ENCODE results near the gene LAYN. TPM values are rescaled to one million over a fixed set of nuclear protein-coding genes. Genes with fewer than 3 reads are reported as not detected.

LAYN gene
- total RNA-seq, 1 experiment from 2014 or later: 3.7 TPM

DNA sequence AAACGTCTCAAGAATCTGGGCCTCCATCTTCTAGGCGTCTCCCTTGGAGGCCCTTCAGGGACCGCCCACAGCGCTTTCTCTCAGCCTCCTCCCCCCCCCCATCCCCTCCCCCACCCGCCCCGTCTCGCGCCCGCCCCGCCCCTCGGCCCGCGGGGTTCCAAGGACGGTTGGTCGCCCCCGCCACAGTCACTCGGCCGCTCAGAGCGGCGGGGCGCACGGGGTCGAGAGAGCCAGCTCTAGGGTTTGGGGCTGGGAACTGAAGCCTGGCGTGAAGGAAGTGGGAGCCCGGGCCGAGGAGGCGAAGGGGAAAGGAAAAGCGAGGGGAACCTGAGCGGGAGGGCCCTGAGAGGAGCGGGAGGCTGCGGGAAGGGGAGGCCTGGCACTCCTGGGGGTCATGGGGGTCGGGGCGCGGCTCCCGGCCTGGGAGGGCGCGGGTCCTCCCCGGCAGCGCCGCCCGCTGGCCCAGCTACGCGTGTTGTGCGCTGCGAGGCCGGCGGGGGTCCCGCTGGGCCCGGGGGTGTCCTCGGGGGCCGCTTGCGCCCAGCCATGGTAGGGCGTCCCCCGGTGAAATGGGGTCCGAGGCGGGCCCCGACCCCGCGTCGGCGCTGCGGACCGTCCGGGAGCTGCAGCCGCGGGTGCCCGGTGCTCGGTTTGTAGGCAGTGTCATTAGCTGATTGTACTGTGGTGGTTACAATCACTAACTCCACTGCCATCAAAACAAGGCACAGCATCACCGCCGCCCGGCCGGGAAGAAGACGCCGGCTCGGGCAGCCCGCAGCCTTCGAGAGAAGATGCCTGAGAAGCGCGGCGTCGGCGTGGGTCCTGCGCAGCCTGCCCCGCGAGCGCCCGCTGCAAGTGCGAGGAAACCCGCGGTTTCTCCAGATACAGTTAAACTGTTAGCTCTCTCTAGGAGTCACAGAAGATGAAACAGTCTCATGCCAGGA, 28.0 kb upstream of the LAYN start, which contains the start of gene BTG4:
Gene BTG4 (minus strand): TSS at position 91 of the 944 bp plus-strand sequence. CDS start 13,610 bp downstream, outside the sequence.
- H3K27me3 Mint-ChIP-seq (ENCODE audit: low read depth): peaks cover 49% of the 10 kb centered on the region

DNA sequence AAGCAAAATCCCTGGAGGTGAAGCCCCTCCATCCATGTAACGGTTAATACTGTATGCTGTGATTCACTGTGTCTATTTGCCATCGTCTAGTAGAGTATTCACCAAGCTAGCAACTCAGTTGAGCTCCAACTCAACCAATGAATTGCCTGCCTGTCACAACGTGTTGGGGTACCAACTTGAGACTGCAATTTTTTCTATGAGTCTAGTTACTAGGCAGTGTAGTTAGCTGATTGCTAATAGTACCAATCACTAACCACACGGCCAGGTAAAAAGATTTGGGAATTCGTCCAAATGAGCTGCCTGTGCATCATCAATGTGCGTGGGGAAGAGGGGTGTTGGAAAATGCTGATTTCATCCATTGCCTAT, 27.3 kb upstream of the LAYN start:
- Mint-ChIP-seq H3K27me3 (ENCODE audit: low read depth) (peaks cover 46% of the 10 kb centered on the region), H3K4me3 (peak overlapping the region; percentile 61), H3K4me1 (peaks cover 21% of the 10 kb centered on the region), H3K36me3 (no peaks in the 10 kb centered on the region), H3K9me3 (no peaks in the 10 kb centered on the region), H3K27ac (no peak overlapping the region)
- TF ChIP-seq, protein P1, sequence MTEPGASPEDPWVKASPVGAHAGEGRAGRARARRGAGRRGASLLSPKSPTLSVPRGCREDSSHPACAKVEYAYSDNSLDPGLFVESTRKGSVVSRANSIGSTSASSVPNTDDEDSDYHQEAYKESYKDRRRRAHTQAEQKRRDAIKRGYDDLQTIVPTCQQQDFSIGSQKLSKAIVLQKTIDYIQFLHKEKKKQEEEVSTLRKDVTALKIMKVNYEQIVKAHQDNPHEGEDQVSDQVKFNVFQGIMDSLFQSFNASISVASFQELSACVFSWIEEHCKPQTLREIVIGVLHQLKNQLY (CRISPR knock-in tag; IDR thresholded peaks at IDR 0.05): no peak
- no peak for TF ChIP-seq MAX (CRISPR knock-in tag; IDR thresholded peaks at IDR 0.05)
- no peak for TF ChIP-seq HMGXB4 (CRISPR knock-in tag; IDR thresholded peaks at IDR 0.05)
- TF ChIP-seq, protein P2, sequence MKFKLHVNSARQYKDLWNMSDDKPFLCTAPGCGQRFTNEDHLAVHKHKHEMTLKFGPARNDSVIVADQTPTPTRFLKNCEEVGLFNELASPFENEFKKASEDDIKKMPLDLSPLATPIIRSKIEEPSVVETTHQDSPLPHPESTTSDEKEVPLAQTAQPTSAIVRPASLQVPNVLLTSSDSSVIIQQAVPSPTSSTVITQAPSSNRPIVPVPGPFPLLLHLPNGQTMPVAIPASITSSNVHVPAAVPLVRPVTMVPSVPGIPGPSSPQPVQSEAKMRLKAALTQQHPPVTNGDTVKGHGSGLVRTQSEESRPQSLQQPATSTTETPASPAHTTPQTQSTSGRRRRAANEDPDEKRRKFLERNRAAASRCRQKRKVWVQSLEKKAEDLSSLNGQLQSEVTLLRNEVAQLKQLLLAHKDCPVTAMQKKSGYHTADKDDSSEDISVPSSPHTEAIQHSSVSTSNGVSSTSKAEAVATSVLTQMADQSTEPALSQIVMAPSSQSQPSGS (CRISPR knock-in tag; IDR thresholded peaks at IDR 0.05; ENCODE audit: borderline replicate concordance, low read depth): no peak
- TF ChIP-seq NFE2L1 (CRISPR knock-in tag; IDR thresholded peaks at IDR 0.05): no peak
- DNase-seq (ENCODE audit: low spot score) (no peak), ATAC-seq (peak; percentile 14)
- CTCF ChIA-PET: interaction anchor here (0.7 to 2.9 kb wide), 7 partner anchors 13 to 310 kb away, joined by 3 to 19 read pairs (median 3); no protein-coding TSS in a partner anchor
- POLR2A ChIA-PET: interaction anchor here (0.7 to 1.6 kb wide), 4 partner anchors 26 to 89 kb away, joined by 3 to 4 read pairs (median 3); partner anchors contain the start of gene LAYN

More for the DNA sequence above, 28.0 kb upstream of the LAYN start, which contains the start of gene BTG4:
- ChIA-PET CTCF (interaction anchor here (0.7 to 2.9 kb wide), 7 partner anchors 12 to 360 kb away, joined by 3 to 19 read pairs (median 4); no protein-coding TSS in a partner anchor), POLR2A (interaction anchor here (0.6 to 1.6 kb wide), 5 partner anchors 27 to 1386 kb away, joined by 3 to 6 read pairs (median 3); partner anchors contain the start of gene LAYN)
- ATAC-seq (peak; percentile 65), DNase-seq (ENCODE audit: low spot score) (peak; percentile 58)
- Mint-ChIP-seq H3K4me1 (peaks cover 21% of the 10 kb centered on the region), H3K27ac (no peak within 1 kb of the TSS), H3K9me3 (no peaks in the 10 kb centered on the region), H3K36me3 (no peaks in the 10 kb centered on the region), H3K4me3 (peak within 1 kb of the TSS; percentile 83)
- TF ChIP-seq FOXP1 (CRISPR knock-in tag; IDR thresholded peaks at IDR 0.05; ENCODE audit: borderline replicate concordance) (peak; percentile 54; the same call in 1 of the 2 replicates), CREM (CRISPR knock-in tag; IDR thresholded peaks at IDR 0.05) (no peak), CBFB (CRISPR knock-in tag; IDR thresholded peaks at IDR 0.05; ENCODE audit: low read depth) (no peak), ZNF423 (CRISPR knock-in tag; IDR thresholded peaks at IDR 0.05) (no peak), SMAD3 (CRISPR knock-in tag; IDR thresholded peaks at IDR 0.05; ENCODE audit: borderline replicate concordance) (peak; percentile 22; the same call in 1 of the 2 replicates)

- Mint-ChIP-seq H3K27ac (no peak within 1 kb of the TSS), H3K9me3 (no peaks in the 10 kb centered on the region), H3K27me3 (ENCODE audit: low read depth) (peaks cover 46% of the 10 kb centered on the region), H3K4me3 (peak within 1 kb of the TSS; percentile 68), H3K4me1 (peaks cover 21% of the 10 kb centered on the region), H3K36me3 (no peaks in the 10 kb centered on the region)
- DNase-seq (ENCODE audit: low spot score): peak; percentile 75
- CTCF ChIA-PET: interaction anchor here (0.5 to 2.9 kb wide), 7 partner anchors 18 to 412 kb away, joined by 3 to 19 read pairs (median 3); no protein-coding TSS in a partner anchor
- TF ChIP-seq, protein P3, sequence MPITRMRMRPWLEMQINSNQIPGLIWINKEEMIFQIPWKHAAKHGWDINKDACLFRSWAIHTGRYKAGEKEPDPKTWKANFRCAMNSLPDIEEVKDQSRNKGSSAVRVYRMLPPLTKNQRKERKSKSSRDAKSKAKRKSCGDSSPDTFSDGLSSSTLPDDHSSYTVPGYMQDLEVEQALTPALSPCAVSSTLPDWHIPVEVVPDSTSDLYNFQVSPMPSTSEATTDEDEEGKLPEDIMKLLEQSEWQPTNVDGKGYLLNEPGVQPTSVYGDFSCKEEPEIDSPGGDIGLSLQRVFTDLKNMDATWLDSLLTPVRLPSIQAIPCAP (CRISPR knock-in tag; IDR thresholded peaks at IDR 0.05): no peak
- no peak for TF ChIP-seq SMAD4 (CRISPR knock-in tag; IDR thresholded peaks at IDR 0.05)
- TF ChIP-seq GRHL2 (CRISPR knock-in tag; IDR thresholded peaks at IDR 0.05; ENCODE audit: insufficient replicate concordance, severe bottlenecking): no peak
- ATAC-seq: peak; percentile 62
- POLR2A ChIA-PET: no interaction called here
Measured at GRCh38 chr11:111514216-111515031, 26.1 kb upstream of the LAYN start, which contains the start of gene HOATZ. Gene HOATZ, plus strand, starts transcription at chr11:111514778. Its CDS starts 7 bp downstream, at chr11:111514785.
